Mesothelial cell of epicardium (in vitro differentiated cells): Measurements from ENCODE around the gene GAPVD1. TPM values are rescaled to one million over a fixed set of nuclear protein-coding genes. Genes with fewer than 3 reads are reported as not detected.
A peak's percentile ranks its signal among the peaks of the same experiment; 100 is the strongest.

Experiments
- DNase-seq, 2 experiments: peaks; one replicate each; pipeline ENCODE4 v3.0.0; 2021; ENCODE audit warnings: low spot score in 2 of 2; ENCODE audit not compliant: unreplicated experiment in 2 of 2
- H3K27ac Mint-ChIP-seq: 2 replicates; pipeline ENCODE4 v1.8.0; 2021; ENCODE audit warnings: mixed read lengths
- H3K27me3 Mint-ChIP-seq: 2 replicates; pipeline ENCODE4 v1.8.0; 2021; ENCODE audit warnings: low read depth, mixed read lengths
- H3K36me3 Mint-ChIP-seq: 2 replicates; pipeline ENCODE4 v1.8.0; 2021; ENCODE audit warnings: mixed read lengths
- H3K4me1 Mint-ChIP-seq: 2 replicates; pipeline ENCODE4 v1.8.0; 2021; ENCODE audit warnings: mixed read lengths
- H3K4me3 Mint-ChIP-seq: 2 replicates; pipeline ENCODE4 v1.8.0; 2021; ENCODE audit warnings: mild to moderate bottlenecking, moderate library complexity, mixed read lengths
- H3K9me3 Mint-ChIP-seq: 2 replicates; pipeline ENCODE4 v1.8.0; 2021; ENCODE audit warnings: mixed read lengths
- CTCF ChIP-seq: fragments of 200-600 bp; sonication (generic); IDR thresholded peaks from one replicate; pipeline ENCODE4 v1.5.0; 2021; ENCODE audit warnings: antibody characterized with exemption; ENCODE audit not compliant: unreplicated experiment
- total RNA-seq: library from RNA; stranded (reverse); gene quantifications from 3 replicates; pipeline ENCODE4 v1.2.1, GENCODE V29; 2021

GAPVD1 gene
- total RNA-seq, 1 donor from 2014 or later: 58.7 TPM

GRCh38 chr9:125329978-125330377, 68.4 kb downstream of the GAPVD1 start:
- Mint-ChIP-seq H3K27ac (no peak overlapping the region), H3K27me3 (no peaks in the 10 kb centered on the region), H3K4me3 (no peak overlapping the region), H3K36me3 (peaks cover 57% of the 10 kb centered on the region), H3K9me3 (no peaks in the 10 kb centered on the region), H3K4me1 (peaks cover 3% of the 10 kb centered on the region)
- DNase-seq: no peak
- TF ChIP-seq CTCF: no peak

GRCh38 chr9:125330587-125330986, 69.0 kb downstream of the GAPVD1 start:
- Mint-ChIP-seq H3K36me3 (peaks cover 56% of the 10 kb centered on the region), H3K27me3 (no peaks in the 10 kb centered on the region), H3K9me3 (no peaks in the 10 kb centered on the region), H3K27ac (no peak overlapping the region), H3K4me1 (peaks cover 3% of the 10 kb centered on the region), H3K4me3 (no peak overlapping the region)
- TF ChIP-seq CTCF: no peak
- no peak for DNase-seq

- no peaks in the 10 kb centered on the region for H3K9me3 Mint-ChIP-seq
- no peak for DNase-seq
- TF ChIP-seq CTCF: no peak
- H3K36me3 Mint-ChIP-seq: peaks cover 47% of the 10 kb centered on the region
- H3K4me1 Mint-ChIP-seq: peaks cover 3% of the 10 kb centered on the region
- H3K4me3 Mint-ChIP-seq: no peak overlapping the region
- H3K27ac Mint-ChIP-seq: no peak overlapping the region
- no peaks in the 10 kb centered on the region for H3K27me3 Mint-ChIP-seq
These were observed 70.9 kb downstream of the GAPVD1 start for GRCh38 chr9:125332527-125332926.

- Mint-ChIP-seq H3K9me3 (no peaks in the 10 kb centered on the region), H3K27me3 (no peaks in the 10 kb centered on the region), H3K27ac (peak overlapping the region; percentile 53), H3K4me1 (no peaks in the 10 kb centered on the region), H3K36me3 (peaks cover 44% of the 10 kb centered on the region), H3K4me3 (no peak overlapping the region)
- TF ChIP-seq CTCF: no peak
- DNase-seq: no peak
These were observed 75.6 kb downstream of the GAPVD1 start for GRCh38 chr9:125337236-125337635.

GRCh38 chr9:125338929-125339328, 77.3 kb downstream of the GAPVD1 start:
- peaks cover 37% of the 10 kb centered on the region for H3K36me3 Mint-ChIP-seq
- H3K4me3 Mint-ChIP-seq: no peak overlapping the region
- no peak for DNase-seq
- TF ChIP-seq CTCF: no peak
- no peak overlapping the region for H3K27ac Mint-ChIP-seq
- no peaks in the 10 kb centered on the region for H3K27me3 Mint-ChIP-seq
- H3K9me3 Mint-ChIP-seq: no peaks in the 10 kb centered on the region
- peaks cover 8% of the 10 kb centered on the region for H3K4me1 Mint-ChIP-seq

- H3K4me1 Mint-ChIP-seq: peaks cover 11% of the 10 kb centered on the region
- H3K4me3 Mint-ChIP-seq: no peak overlapping the region
- peaks cover 33% of the 10 kb centered on the region for H3K36me3 Mint-ChIP-seq
- DNase-seq: no peak
- no peaks in the 10 kb centered on the region for H3K27me3 Mint-ChIP-seq
- no peak for TF ChIP-seq CTCF
- no peak overlapping the region for H3K27ac Mint-ChIP-seq
- no peaks in the 10 kb centered on the region for H3K9me3 Mint-ChIP-seq
These were observed 79.9 kb downstream of the GAPVD1 start for GRCh38 chr9:125341566-125341965.
